CMK (cell line): ENCODE data around the gene FAIM.
"Not testable (repeated sequence)": the region's sequence is repeated elsewhere in the genome, so short reads cannot be mapped to it uniquely, and the experiment has no call there.

Source experiments
- DNase-seq: peaks from one replicate; pipeline ENCODE4 v3.0.0-alpha.2; 2010; ENCODE audit warnings: low read depth

Gene FAIM, protein sequence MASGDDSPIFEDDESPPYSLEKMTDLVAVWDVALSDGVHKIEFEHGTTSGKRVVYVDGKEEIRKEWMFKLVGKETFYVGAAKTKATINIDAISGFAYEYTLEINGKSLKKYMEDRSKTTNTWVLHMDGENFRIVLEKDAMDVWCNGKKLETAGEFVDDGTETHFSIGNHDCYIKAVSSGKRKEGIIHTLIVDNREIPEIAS

GRCh38 chr3:138608322-138609135, at the start of gene FAIM:
TSS of gene FAIM (plus strand) at chr3:138608771. CDS start at chr3:138619727, 10,956 bp downstream.
- peak; percentile 34 for DNase-seq

DNA sequence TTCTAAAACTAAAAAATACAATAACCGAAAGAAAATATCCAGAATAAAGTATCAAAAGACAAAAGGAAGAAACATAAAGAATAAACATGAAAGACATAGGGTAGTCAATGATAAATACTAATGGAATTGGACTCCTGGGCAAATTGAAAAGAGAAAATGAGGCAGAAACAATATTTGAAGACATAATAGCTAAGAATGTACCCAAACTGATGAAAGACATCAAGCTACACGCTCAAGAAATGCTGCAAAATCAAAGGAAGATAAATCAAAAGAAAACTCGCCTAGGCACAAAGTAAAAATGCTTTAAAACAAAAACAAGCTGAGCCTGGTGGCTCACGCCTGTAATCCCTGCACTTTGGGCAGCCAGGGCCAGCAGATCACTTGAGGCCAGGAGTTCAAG, 49.4 kb upstream of the FAIM start:
- DNase-seq = no peak

- DNase-seq = no peak
Observed at GRCh38 chr3:138560501-138560900, 48.1 kb upstream of the FAIM start.

GRCh38 chr3:138562902-138563301, 45.7 kb upstream of the FAIM start:
- not testable (repeated sequence) for DNase-seq

DNA sequence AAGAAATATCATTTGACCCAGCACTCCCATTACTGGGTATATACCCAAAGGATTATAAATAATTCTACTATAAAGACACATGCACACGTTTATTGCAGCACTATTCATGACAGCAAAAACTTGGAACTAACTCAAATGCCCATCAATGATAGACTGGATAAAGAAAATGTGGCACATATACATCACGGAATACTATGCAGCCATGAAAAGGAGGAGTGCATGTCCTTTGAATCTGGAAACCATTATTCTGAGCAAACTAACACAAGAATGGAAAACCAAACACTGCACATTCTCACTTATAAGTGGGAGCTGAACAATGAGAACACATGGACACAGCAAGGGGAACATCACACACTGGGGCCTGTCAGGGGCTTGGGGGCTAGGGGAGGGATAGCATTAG, 42.3 kb upstream of the FAIM start:
- DNase-seq = not testable (repeated sequence)

GRCh38 chr3:138567403-138567802, 41.2 kb upstream of the FAIM start:
- DNase-seq = no peak

DNA sequence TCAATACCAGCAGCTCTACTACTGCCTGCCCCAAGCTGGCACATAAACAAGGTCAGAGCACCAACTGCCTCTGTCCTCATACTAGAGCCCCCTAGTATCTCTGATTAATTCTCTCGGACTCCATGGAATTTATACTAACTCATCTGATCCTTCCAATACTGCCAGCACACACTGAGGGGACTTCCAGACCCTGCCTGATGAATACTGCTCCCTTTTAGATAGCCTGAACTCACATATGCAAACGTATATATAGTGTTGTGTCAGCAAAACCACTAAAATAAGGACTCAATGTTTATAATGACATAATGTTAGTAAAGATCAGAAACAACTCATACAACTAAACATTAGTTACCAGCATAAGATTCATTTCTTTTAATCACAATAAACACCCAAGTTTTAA, 39.5 kb upstream of the FAIM start:
- DNase-seq = no peak

- not testable (repeated sequence) for DNase-seq
Observed at GRCh38 chr3:138569624-138570023, 38.9 kb upstream of the FAIM start.

DNA sequence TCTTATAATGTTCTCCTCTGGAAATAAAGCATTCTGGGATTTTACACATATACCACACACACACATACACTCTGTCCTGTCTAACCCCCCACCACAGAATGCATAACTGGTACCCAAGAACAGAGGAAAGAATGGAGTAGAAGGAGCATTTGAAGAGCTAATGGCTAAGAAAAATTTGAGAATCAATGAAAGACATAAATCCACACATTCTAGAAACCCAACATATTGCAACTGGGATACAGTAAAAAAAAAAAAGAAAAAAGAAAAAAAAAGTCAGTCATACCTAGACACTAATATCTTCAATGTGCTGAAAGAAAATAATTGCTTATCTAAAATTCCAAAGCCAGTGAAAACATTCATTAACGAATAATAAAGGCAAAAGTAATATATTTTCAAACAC, 35.4 kb upstream of the FAIM start:
- no peak for DNase-seq

GRCh38 chr3:138578141-138578540, 30.4 kb upstream of the FAIM start:
- no peak for DNase-seq

GRCh38 chr3:138578961-138579574, 29.5 kb upstream of the FAIM start:
- no peak for DNase-seq

DNA sequence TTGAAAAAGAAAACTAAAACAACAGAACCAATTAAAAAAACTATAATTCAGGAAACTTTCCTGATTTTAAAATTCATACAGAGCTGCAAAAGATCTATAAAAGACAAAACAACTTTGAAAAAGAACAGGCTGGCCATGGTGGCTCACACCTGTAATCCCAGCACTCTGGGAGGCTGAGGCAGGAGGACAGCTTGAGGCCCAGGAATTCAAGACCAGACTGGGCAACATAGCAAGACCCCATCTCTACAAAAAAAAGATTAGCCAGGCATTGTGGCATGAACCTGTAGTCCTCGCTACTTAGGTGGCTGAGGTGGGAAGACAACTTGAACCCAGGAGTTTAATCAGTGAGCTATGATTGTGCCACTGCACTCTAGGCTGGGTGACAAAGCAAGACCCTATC, 21.2 kb upstream of the FAIM start:
- DNase-seq = no peak

GRCh38 chr3:138588445-138588844, 20.1 kb upstream of the FAIM start:
- no peak for DNase-seq

GRCh38 chr3:138591392-138591791, 17.2 kb upstream of the FAIM start:
- DNase-seq = no peak

GRCh38 chr3:138593488-138594149, 15.0 kb upstream of the FAIM start:
- no peak for DNase-seq

- DNase-seq = peak; percentile 83
Observed at GRCh38 chr3:138594150-138594934, 14.2 kb upstream of the FAIM start, which contains the start of gene CEP70. TSS of gene CEP70 (minus strand) at chr3:138594260. CDS start at chr3:138572927, 21,333 bp downstream.

GRCh38 chr3:138594935-138595610, 13.5 kb upstream of the FAIM start:
- DNase-seq = no peak

DNA sequence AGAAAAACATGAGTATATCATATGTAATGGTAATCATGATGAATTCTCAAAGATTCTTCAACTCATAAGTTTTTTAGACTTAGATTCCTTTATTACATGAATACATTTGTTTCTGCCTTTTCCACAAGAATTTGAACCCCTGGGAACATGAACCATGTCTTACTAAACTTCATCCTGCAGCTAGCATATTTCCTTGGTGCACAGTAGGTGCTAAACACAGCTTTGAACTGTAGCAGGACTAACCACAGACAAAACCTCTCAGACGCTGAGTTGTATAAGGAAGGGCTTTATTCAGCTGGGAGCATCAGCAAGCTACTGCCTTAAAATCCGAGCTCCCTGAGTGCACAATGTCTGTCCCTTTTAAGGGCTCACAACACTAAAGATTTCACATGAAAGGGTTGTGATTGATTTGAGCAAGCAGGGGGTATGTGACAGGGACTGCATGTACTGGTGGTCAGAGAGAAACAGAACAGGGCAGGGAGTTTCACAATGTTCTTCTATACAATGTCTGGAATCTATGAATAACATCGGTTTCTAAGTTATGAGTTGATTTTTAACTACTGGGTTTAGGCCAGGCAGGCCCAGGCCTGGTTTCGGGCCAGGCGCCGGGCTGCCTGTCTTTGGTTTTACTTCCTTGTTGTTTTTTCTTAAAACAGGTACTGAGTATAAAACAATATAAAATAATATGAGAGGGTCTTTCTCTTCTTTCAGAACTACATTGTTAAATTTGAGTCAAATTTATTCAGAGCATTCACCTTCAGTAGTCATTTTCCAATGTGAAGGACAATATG, 11.2 kb upstream of the FAIM start:
- DNase-seq = not testable (repeated sequence)

- DNase-seq = no peak
Observed at GRCh38 chr3:138598534-138598933, 10.0 kb upstream of the FAIM start.

GRCh38 chr3:138600100-138600745, 8.3 kb upstream of the FAIM start:
- DNase-seq = no peak
